Measurements from ENCODE around the gene NUS1.
"Not testable (repeated sequence)": the region's sequence is repeated elsewhere in the genome, so short reads cannot be mapped to it uniquely, and the experiment has no call there.

Gene NUS1

DNA sequence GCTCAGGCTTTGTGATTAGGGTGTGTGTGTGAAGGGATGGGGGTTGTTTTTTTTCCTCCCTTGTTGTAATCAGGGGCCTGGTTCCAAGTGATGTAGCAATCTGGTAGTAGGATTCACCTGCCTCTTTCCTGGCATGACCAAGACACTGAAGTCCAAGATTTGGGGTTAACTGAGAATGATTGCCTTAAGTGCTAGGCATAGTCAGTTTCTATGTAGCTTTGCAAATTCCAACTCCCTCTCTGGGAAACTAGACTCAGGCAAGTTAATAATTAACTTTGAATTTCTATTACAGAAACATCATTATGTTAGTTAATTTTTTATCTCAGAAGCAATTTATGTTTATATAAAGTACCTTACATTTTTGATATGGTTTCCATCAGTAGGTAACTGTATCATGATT is 43.6 kb downstream of the NUS1 start:
- DNase-seq: no peak

DNA sequence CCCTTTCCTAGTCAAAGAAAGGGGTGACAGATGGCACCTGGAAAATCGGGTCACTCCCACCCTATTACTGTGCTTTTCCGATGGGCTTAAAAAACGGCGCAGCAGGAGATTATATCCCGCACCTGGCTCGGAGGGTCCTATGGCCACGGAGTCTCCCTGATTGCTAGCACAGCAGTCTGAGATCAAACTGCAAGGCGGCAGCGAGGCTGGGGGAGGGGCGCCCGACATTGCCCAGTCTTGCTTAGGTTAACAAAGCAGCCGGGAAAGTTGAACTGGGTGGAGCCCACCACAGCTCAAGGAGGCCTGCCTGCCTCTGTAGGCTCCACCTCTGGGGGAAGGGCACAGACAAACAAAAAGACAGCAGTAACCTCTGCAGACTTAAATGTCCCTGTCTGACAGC is 46.3 kb downstream of the NUS1 start:
- DNase-seq: not testable (repeated sequence)

- no peak for DNase-seq
Measured at GRCh38 chr6:117728626-117729025, 53.4 kb downstream of the NUS1 start.

- no peak for DNase-seq
Measured at GRCh38 chr6:117729613-117730012, 54.3 kb downstream of the NUS1 start.

- DNase-seq: no peak
Measured at GRCh38 chr6:117733341-117733740, 58.1 kb downstream of the NUS1 start.

DNA sequence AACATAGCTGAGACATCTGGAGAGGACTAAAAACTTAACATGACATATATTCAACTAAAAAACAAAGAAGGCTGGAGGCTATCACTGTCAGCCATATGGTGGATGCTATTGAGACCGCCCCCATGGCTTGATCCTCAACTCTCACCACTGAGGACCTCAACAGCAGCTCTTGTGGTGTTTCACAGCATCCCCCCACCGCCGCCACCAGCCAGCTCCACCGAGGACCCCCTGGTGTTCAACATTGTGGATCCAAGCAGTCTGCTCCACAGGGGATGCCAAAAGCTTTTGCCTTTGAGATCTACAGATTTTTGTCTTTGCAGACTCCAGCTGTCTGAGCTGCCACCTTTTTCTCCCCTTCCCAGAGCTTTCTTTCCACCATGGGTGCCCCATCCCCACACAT is 64.6 kb downstream of the NUS1 start:
- no peak for DNase-seq

DNA sequence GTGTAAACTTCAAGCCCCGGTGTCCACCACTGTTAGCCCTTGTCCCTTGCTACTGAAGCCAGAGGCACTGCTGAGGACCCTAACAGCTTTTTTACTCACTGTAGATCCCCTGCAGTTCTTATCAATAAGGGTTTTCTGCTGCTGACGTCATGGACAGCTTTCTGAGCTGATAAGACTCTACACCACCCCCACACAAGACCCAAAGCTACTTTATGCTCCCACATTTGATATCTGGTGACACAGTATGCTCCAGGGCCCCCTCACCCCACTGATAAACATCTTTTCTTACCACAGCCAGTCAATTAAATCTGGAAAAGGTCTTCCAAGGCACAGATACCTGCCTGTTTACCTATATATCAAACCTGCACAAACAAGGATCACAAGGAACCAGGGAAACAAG is 65.3 kb downstream of the NUS1 start:
- DNase-seq: no peak

- not testable (repeated sequence) for DNase-seq
Measured at GRCh38 chr6:117750675-117751074, 75.4 kb downstream of the NUS1 start.
